GM12874 (cell line): ENCODE measurements around the gene ZNF784.

ENCODE experiments used
- CTCF ChIP-seq: IDR thresholded peaks from 2 replicates; pipeline ENCODE4 v1.5.1; 2011; ENCODE audit warnings: low read depth, mild to moderate bottlenecking, control low read depth, low read length, moderate library complexity; ENCODE audit not compliant: insufficient read depth

The ZNF784 gene

DNA sequence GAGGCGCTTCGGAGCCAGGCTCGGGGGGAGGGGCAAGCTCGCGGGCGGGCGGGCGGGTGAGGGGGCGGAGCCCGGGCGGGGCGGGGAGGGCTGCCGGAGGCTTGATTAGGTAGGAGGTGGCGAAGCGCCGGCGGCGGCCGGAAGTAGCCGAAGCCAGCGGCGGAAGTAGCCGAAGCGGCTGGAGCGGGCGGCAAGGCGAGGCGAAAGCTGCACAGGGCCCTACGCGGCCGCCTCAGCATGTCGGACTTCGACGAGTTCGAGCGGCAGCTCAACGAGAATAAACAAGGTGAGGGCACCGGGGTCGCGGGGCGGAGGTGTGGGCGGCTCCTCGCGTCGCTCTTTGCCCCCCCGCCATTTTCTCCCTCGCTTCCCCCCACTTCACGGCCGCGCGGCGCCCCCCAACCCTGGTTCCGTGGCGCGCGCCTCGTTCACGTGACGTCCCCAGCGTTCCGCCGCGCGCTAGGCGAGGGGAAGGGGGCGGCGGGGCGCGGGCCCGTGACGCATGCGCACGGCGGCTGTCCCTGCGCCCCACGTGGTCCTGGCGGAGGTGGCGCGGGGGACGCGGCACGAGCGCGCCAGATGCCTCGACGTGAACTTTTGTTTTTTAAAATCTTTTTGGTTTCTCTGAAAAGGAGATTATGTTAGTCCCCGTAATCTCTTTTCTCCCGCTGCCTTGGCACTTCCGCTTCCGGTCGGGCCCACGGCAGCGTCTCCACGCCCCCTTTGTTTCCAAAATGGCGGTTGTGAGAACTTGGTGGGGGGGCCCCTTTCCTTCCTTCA lies 30.7 kb upstream of the ZNF784 start, which contains the start of gene U2AF2:
U2AF2 (plus strand) TSS at position 168 of the 780 bp plus-strand sequence; CDS start at position 238, 70 bp downstream.
- no peak for TF ChIP-seq CTCF

GRCh38 chr19:55654323-55654867 lies 30.0 kb upstream of the ZNF784 start:
- no peak for TF ChIP-seq CTCF

- TF ChIP-seq CTCF, result peak; percentile 100
Measured at GRCh38 chr19:55653651-55654322, 29.4 kb upstream of the ZNF784 start.

- TF ChIP-seq CTCF, result no peak
Measured at GRCh38 chr19:55652311-55653128, 28.2 kb upstream of the ZNF784 start.

GRCh38 chr19:55651236-55651635 lies 26.9 kb upstream of the ZNF784 start:
- no peak for TF ChIP-seq CTCF

DNA sequence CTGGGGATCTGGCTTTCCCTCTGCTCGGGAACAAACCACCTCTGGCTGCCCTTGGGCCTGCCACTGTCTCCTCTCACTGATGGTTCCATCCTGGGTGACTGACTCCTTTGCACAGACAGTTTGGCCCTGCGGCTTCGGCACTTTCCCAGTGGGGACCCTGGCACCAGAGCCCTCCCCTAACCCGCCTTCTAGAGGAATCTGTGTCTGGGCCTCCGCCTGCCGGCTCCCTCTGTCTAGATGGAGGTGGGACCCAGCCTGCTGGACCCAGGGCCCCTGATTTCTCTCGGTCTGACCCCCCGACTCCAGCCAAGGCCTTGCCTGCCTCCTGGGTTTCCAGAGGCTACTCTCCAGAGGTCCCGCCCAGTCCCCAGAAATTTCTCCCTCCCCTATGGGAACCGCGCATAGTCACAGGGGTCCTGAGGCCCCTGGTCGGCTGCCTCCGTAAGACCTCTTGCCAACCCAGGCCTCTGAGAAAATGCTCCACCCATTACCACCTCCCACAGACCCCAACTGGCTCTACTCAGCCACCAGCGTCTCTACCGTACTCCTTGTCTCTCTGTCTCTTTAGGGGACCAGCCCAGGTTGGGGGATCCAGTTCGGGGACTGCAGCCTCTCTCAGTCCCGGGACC lies 26.4 kb upstream of the ZNF784 start:
- TF ChIP-seq CTCF, result no peak

GRCh38 chr19:55650126-55650557 lies 25.8 kb upstream of the ZNF784 start:
- no peak for TF ChIP-seq CTCF
